Endothelial cell of umbilical vein (primary cell): ENCODE data around the gene PDGFA. TPM values are rescaled to one million over a fixed set of nuclear protein-coding genes. Genes with fewer than 3 reads are reported as not detected.

ENCODE experiments used
- BruUV-seq: library from RNA; stranded (reverse); fragments of 400-500 nt; replicated peaks from 2 replicates; lab custom pipeline; 2021; lab: Mats Ljungman, UMichigan
- CTCF ChIA-PET: fragments of 300-600, 350-600 bp; sonication (Branson Sonifier 250); formaldehyde crosslinking; loops from one replicate; lab custom pipeline; 2021; ENCODE audit warnings: antibody characterized with exemption, inconsistent platforms; lab: Charles Lee
- POLR2A ChIA-PET: fragments of 300-600, 350-600 bp; sonication (Branson Sonifier 250); formaldehyde crosslinking; loops from one replicate; lab custom pipeline; 2021; ENCODE audit warnings: antibody characterized with exemption, inconsistent platforms; lab: Charles Lee
- DNase-seq: peaks from one replicate; pipeline ENCODE4 v3.0.0-alpha.2; 2011; ENCODE audit warnings: low read depth, low spot score
- FAIRE-seq: peaks from 2 replicates; lab custom pipeline; 2011; peaks lifted over from hg19 to GRCh38; lab: Jason Lieb, UNC
- H2AFZ ChIP-seq: 2 replicates; pipeline ENCODE4 v1.6.0; 2012; ENCODE audit warnings: low read depth, low read length, control low read depth, inconsistent platforms
- H3K27ac ChIP-seq: 2 replicates; pipeline ENCODE4 v1.5.1; 2011; ENCODE audit warnings: low read depth, mild to moderate bottlenecking, control low read depth, low read length, moderate library complexity; ENCODE audit not compliant: insufficient read depth
- H3K27me3 ChIP-seq, 2 experiments: 2 replicates each; pipeline versions ENCODE4 v1.6.0 to v1.6.1; 2011; ENCODE audit warnings: low read length in 2 of 2, mixed read lengths in 1 of 2; ENCODE audit not compliant: control insufficient read depth in 2 of 2, insufficient read depth in 2 of 2
- H3K36me3 ChIP-seq, 2 experiments: 2 replicates in 1 of 2; 3 replicates in 1 of 2; pipeline ENCODE4 v1.5.1; 2011; ENCODE audit warnings: low read length in 2 of 2, mild to moderate bottlenecking in 1 of 2, moderate library complexity in 1 of 2; ENCODE audit not compliant: control insufficient read depth in 2 of 2, insufficient read depth in 2 of 2; ENCODE audit errors: extremely low read depth in 1 of 2
- H3K4me1 ChIP-seq: 3 replicates; pipeline ENCODE4 v1.5.1; 2011; ENCODE audit warnings: mild to moderate bottlenecking, low read length; ENCODE audit not compliant: control insufficient read depth, insufficient read depth; ENCODE audit errors: extremely low read depth
- H3K4me2 ChIP-seq: 2 replicates; pipeline ENCODE4 v1.6.1; 2011; ENCODE audit warnings: low read length, control low read depth, mixed read lengths; ENCODE audit not compliant: insufficient read depth
- H3K4me3 ChIP-seq, 3 experiments: fragments of 200-600 bp in 1 of 3; sonication (generic), shearing (Covaris generic) in 1 of 3; replicated peaks in 1 of 3; 2 replicates each; pipeline ENCODE4 v1.5.1; 2011 to 2016; ENCODE audit warnings: control low read depth in 3 of 3, low read length in 3 of 3, mild to moderate bottlenecking in 2 of 3, inconsistent platforms in 1 of 3, low read depth in 1 of 3, moderate library complexity in 1 of 3; ENCODE audit not compliant: insufficient read depth in 1 of 3
- H3K79me2 ChIP-seq: 2 replicates; pipeline ENCODE4 v1.6.0; 2012; ENCODE audit warnings: low read length, inconsistent platforms; ENCODE audit not compliant: control insufficient read depth, insufficient read depth
- H3K9ac ChIP-seq: replicated peaks from 2 replicates; pipeline ENCODE3; 2011; ENCODE audit warnings: low read length, control low read depth; ENCODE audit not compliant: insufficient read depth; ENCODE audit errors: extremely low read depth
- H3K9me1 ChIP-seq: replicated peaks from 3 replicates; pipeline ENCODE4 v1.6.0; 2011; ENCODE audit warnings: mild to moderate bottlenecking, low read length; ENCODE audit not compliant: control insufficient read depth, insufficient read depth; ENCODE audit errors: extremely low read depth
- H3K9me3 ChIP-seq: replicated peaks from 2 replicates; pipeline ENCODE4 v1.5.1; 2012; ENCODE audit warnings: low read length, inconsistent platforms; ENCODE audit not compliant: control insufficient read depth, insufficient read depth
- H4K20me1 ChIP-seq: replicated peaks from 2 replicates; pipeline ENCODE3; 2011; ENCODE audit warnings: mild to moderate bottlenecking, low read length; ENCODE audit not compliant: control insufficient read depth, insufficient read depth; ENCODE audit errors: extremely low read depth
- EZH2 ChIP-seq: IDR thresholded peaks from 2 replicates; pipeline ENCODE4 v1.6.1; 2012; ENCODE audit warnings: borderline replicate concordance, low read depth, mild to moderate bottlenecking, moderate library complexity, low read length, inconsistent platforms; ENCODE audit not compliant: severe bottlenecking
- FOS ChIP-seq: IDR thresholded peaks from 2 replicates; pipeline ENCODE4 v1.6.1; 2011; ENCODE audit warnings: mild to moderate bottlenecking, low read length, moderate library complexity, borderline replicate concordance; ENCODE audit not compliant: insufficient read depth
- GATA2 ChIP-seq: IDR thresholded peaks from 2 replicates; pipeline ENCODE4 v1.7.0; 2011; ENCODE audit warnings: low read depth, mild to moderate bottlenecking, moderate library complexity, mixed read lengths, low read length; ENCODE audit not compliant: insufficient read length, insufficient read depth
- JUN ChIP-seq: IDR thresholded peaks from 2 replicates; pipeline ENCODE4 v1.6.1; 2011; ENCODE audit warnings: borderline replicate concordance, low read depth; ENCODE audit not compliant: insufficient read length, insufficient read depth
- MYC ChIP-seq: IDR thresholded peaks from one replicate; pipeline ENCODE4 v1.6.1; 2011; ENCODE audit warnings: mild to moderate bottlenecking, low read depth, low read length
- POLR2A ChIP-seq: IDR thresholded peaks from 2 replicates; pipeline ENCODE4 v1.6.1; 2012; ENCODE audit warnings: low read depth, mild to moderate bottlenecking, control low read depth, low read length
- POLR2AphosphoS5 ChIP-seq: IDR thresholded peaks from 2 replicates; pipeline ENCODE4 v1.6.1; 2012; ENCODE audit warnings: low read depth, mild to moderate bottlenecking, control low read depth, low read length, moderate library complexity; ENCODE audit not compliant: insufficient read depth
- dilution Hi-C: fragments of 300-500 bp; cut with MboI; formaldehyde crosslinking; loops from one replicate; pipeline ENCODE4 v1.15.0; 2019; ENCODE audit warnings: low sequenced_read_pairs; ENCODE audit not compliant: extremely low pct_ligation_motif_present
- intact Hi-C: fragments of 100-400 bp; cut with micrococcal nuclease; formaldehyde crosslinking; loops from one replicate; pipeline ENCODE4 v1.10.0; 2022
- polyA plus RNA-seq, 4 experiments: library from polyadenylated mRNA; depleted of rRNA in 3 of 4; stranded (reverse) in 3 of 4; unstranded in 1 of 4; fragments of >200 nt; gene quantifications; 2 replicates each; pipeline versions ENCODE4 v1.2.1 to v1.2.3, GENCODE V29; 2011 to 2012; ENCODE audit warnings: missing spikeins in 1 of 4
- total RNA-seq: library from RNA; stranded (reverse); gene quantifications from 2 replicates; pipeline ENCODE4 v1.2.3, GENCODE V29; 2021
- TF ChIP-seq, protein P1 (sequence below): IDR thresholded peaks from 2 replicates; pipeline ENCODE4 v1.6.1; 2011; ENCODE audit not compliant: insufficient read depth, insufficient read length
- TF ChIP-seq, protein P2 (sequence below), 2 donors: IDR thresholded peaks; 1 replicate in 1 of 2; 2 replicates in 1 of 2; pipeline ENCODE4 v1.5.1; 2011; ENCODE audit warnings: low read length in 2 of 2, mild to moderate bottlenecking in 2 of 2, moderate library complexity in 2 of 2, control low read depth in 1 of 2, inconsistent platforms in 1 of 2, low read depth in 1 of 2; ENCODE audit not compliant: insufficient read depth in 1 of 2; ENCODE audit errors: extremely low read depth in 1 of 2

Gene PDGFA
- total and polyA plus RNA-seq, 2 donors (not counting 3 experiments of a cell fraction or from before 2014, with no cell fraction given): 17.4 to 62.4 TPM

- ChIA-PET POLR2A (no interaction called here), CTCF (interaction anchor here (1.9 kb wide), 1 partner anchor 169 kb away, joined by 8 read pairs; no protein-coding TSS in a partner anchor)
- H3K27me3 ChIP-seq: no peaks in the 10 kb centered on the region
- TF ChIP-seq, protein P1, sequence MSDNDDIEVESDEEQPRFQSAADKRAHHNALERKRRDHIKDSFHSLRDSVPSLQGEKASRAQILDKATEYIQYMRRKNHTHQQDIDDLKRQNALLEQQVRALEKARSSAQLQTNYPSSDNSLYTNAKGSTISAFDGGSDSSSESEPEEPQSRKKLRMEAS: no peak
- no peak for TF ChIP-seq MYC
- no peak for TF ChIP-seq POLR2AphosphoS5
- no peak for TF ChIP-seq JUN
- TF ChIP-seq EZH2: no peak
- TF ChIP-seq POLR2A: no peak
- TF ChIP-seq, protein P2, sequence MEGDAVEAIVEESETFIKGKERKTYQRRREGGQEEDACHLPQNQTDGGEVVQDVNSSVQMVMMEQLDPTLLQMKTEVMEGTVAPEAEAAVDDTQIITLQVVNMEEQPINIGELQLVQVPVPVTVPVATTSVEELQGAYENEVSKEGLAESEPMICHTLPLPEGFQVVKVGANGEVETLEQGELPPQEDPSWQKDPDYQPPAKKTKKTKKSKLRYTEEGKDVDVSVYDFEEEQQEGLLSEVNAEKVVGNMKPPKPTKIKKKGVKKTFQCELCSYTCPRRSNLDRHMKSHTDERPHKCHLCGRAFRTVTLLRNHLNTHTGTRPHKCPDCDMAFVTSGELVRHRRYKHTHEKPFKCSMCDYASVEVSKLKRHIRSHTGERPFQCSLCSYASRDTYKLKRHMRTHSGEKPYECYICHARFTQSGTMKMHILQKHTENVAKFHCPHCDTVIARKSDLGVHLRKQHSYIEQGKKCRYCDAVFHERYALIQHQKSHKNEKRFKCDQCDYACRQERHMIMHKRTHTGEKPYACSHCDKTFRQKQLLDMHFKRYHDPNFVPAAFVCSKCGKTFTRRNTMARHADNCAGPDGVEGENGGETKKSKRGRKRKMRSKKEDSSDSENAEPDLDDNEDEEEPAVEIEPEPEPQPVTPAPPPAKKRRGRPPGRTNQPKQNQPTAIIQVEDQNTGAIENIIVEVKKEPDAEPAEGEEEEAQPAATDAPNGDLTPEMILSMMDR (IDR thresholded peaks at IDR 0.05; ENCODE audit: extremely low read depth in 1 of 2, insufficient read depth in 1 of 2, low read depth in 1 of 2, low read length in 2 of 2): no peak
- no peak for TF ChIP-seq GATA2
- no peak for TF ChIP-seq FOS
- H3K4me1 ChIP-seq: no peaks in the 10 kb centered on the region
- H3K79me2 ChIP-seq: peaks cover 21% of the 10 kb centered on the region
- no peak overlapping the region for H3K9ac ChIP-seq
- H3K27ac ChIP-seq: no peak overlapping the region
- no peak overlapping the region for H3K4me2 ChIP-seq
- FAIRE-seq: no peak
- H3K9me3 ChIP-seq: no peaks in the 10 kb centered on the region
- intact Hi-C loops (loop anchor here (5.0 kb wide), 1 partner anchor 65 kb away; no protein-coding TSS in a partner anchor), dilution Hi-C loops (no loop called here)
- H3K36me3 ChIP-seq: peaks cover 18 to 29% of the 10 kb centered on the region in 2 experiments
- no peaks in the 10 kb centered on the region for H3K9me1 ChIP-seq
- H4K20me1 ChIP-seq: no peaks in the 10 kb centered on the region
- H3K4me3 ChIP-seq: no peak overlapping the region
- DNase-seq: no peak
- no peak overlapping the region for H2AFZ ChIP-seq
- BruUV-seq: no TSS peak
Measured at GRCh38 chr7:502296-502695, 17.4 kb downstream of the PDGFA start.
